A549 (cell line): ENCODE measurements around the gene LGALS3BP.

Source experiments
- CEBPB ChIP-seq, 2 experiments: fragments of >200 bp in 1 of 2; sonication (Bioruptor Twin) in 1 of 2; formaldehyde crosslinking in 1 of 2; IDR thresholded peaks; 2 replicates each; pipeline ENCODE4 v1.6.1; 2012 to 2016
- ELK1 ChIP-seq: fragments of 150-350 bp; IDR thresholded peaks from 2 replicates; pipeline ENCODE4 v1.6.1; 2014; ENCODE audit warnings: low read depth, mild to moderate bottlenecking, low read length
- EP300 ChIP-seq, 2 experiments: fragments of >200 bp; sonication (Bioruptor Twin); formaldehyde crosslinking; IDR thresholded peaks; 2 replicates in 1 of 2; 3 replicates in 1 of 2; pipeline ENCODE4 v1.6.1; 2016 to 2017
- MAX ChIP-seq: IDR thresholded peaks from 2 replicates; pipeline ENCODE4 v1.6.1; 2012
- RFX5 ChIP-seq: fragments of 450-650 bp; IDR thresholded peaks from 2 replicates; pipeline ENCODE4 v1.7.1; 2014; ENCODE audit warnings: antibody characterized with exemption, mild to moderate bottlenecking, moderate library complexity
- ZC3H11A ChIP-seq: fragments of 450-650 bp; IDR thresholded peaks from 2 replicates; pipeline ENCODE4 v1.6.1; 2014; ENCODE audit warnings: antibody characterized with exemption, mild to moderate bottlenecking

DNA sequence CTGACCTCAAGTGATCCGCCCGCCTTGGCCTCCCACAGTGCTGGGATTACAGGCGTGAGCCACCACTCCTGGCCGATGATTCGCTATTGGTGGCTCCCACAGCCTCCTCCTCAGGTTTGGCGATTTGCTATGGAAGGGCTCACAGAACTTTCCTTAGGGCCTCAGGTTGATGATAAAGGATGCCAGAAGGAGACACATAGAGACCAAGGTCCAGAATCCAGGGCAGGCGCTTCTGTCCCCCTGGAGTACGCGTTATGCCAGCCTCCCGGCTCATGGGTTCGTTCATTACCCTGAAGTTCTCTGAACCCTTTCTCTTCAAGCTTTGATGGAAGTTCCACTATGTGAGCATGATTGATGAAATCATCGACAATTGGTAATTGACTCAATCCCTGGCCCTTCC lies 19.9 kb downstream of the LGALS3BP start:
- no peak for TF ChIP-seq ELK1
- no peak for TF ChIP-seq MAX
- TF ChIP-seq CEBPB (IDR thresholded peaks at IDR 0.05): no peak
- no peak for TF ChIP-seq ZC3H11A
- no peak for TF ChIP-seq EP300 (IDR thresholded peaks at IDR 0.05)
- TF ChIP-seq RFX5: no peak
